ENCODE data around the gene MRPL38. TPM values are rescaled to one million over a fixed set of nuclear protein-coding genes. Genes with fewer than 3 reads are reported as not detected.
A peak's percentile ranks its signal among the peaks of the same experiment; 100 is the strongest.
"Not testable (repeated sequence)": the region's sequence is repeated elsewhere in the genome, so short reads cannot be mapped to it uniquely, and the experiment has no call there.

The MRPL38 gene
- total RNA-seq, 1 experiment from 2014 or later = 124 TPM

DNA sequence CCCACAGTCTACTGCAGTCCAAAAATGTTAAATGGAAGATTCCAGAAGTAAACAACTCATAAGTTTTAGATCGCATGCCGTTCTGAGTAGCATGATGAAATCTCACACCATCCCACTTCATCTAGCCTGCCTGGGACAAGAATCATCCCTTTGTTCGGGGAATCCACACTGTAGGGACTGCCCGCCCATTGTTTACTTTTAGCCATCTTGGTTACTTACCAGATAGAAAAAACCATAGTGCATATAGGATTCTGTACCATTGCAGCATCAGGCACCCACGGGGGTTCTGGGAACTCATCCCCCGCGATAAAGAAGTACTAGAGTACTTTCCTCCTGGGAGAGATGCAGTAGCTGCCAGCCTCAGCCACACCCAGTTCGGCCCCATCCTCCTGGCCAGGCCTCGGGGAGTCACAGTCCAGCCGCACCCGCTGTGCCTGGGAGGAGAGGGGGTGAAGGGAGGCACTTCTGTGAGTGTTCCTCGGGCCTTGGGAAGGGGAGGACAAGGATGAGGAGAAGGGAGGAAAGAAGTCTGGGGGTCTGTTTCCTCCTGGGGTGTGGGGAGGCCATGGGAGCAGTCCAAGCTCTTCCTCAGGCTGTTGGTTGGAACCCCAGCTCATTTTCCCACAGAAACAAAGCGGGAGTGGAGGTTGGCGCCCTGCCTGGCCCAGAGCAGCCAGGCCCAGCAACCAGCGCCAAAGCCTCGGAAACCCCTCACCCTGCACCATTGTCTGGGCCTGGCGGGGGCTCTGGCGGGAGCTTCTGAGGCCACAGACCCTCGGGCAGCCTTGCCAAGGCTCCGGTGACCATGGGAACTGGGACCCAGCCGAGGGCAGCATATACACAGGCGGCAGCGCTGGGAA, 35.2 kb downstream of the MRPL38 start:
- DNase-seq (ENCODE audit: low read depth) = no peak
- in situ Hi-C loops (cut with HindIII; ENCODE audit: low pct_unique_long_range_greater_than_20kb, low sequenced_read_pairs) = no loop called here

DNA sequence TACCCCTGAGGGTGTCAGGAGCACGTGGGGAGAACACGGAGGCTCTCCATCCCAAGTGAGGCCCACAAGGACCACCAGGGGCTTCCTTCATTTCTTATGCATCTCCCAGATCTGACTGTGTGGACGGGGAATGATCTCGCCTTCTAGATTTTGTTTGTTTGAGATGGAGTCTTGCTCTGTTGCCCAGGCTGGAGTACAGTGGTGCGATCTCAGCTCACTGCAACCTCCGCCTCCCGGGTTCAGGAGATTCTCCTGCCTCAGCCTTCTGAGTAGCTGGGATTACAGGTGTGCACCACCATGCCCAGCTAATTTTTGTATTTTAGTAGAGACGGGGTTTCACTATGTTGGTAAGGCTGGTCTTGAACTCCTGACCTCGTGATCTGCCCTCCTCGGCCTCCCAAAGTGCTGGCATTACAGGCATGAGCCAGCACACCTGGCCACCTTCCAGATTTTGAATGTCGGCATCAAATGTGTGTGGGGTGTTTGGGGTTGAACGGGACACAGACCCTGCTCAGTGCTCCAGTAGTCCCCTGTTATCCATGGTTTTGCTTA, 35.9 kb downstream of the MRPL38 start:
- DNase-seq (ENCODE audit: low read depth); in situ Hi-C loops (cut with HindIII; ENCODE audit: low pct_unique_long_range_greater_than_20kb, low sequenced_read_pairs): not testable (repeated sequence)

- in situ Hi-C loops (cut with HindIII; ENCODE audit: low pct_unique_long_range_greater_than_20kb, low sequenced_read_pairs); DNase-seq (ENCODE audit: low read depth): not testable (repeated sequence)
Measured at GRCh38 chr17:75865404-75866188, 39.1 kb downstream of the MRPL38 start.

- in situ Hi-C loops (cut with HindIII; ENCODE audit: low pct_unique_long_range_greater_than_20kb, low sequenced_read_pairs); DNase-seq (ENCODE audit: low read depth): not testable (repeated sequence)
Measured at GRCh38 chr17:75864887-75865286, 39.8 kb downstream of the MRPL38 start.

- no peak for DNase-seq (ENCODE audit: low read depth)
Measured at GRCh38 chr17:75864448-75864871, 40.2 kb downstream of the MRPL38 start.

DNA sequence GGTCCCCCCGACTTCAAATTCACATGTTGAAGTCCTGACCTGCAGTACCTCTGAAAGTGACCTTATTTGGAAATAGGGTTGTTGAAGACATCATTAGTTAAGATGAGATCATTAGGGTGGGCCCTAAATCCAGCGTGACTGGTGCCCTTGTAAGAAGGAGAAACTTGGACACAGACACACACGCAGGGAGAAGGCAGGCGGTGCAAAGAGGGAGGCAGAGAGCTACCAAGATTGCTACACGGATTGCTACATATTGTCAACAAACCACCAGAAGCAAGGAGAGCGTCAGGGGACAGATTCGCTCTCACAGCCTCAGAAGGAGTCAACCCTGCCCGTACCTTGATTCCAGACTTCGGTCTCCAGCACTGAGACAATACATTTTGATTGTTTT, 42.8 kb downstream of the MRPL38 start:
- in situ Hi-C loops (cut with HindIII; ENCODE audit: low pct_unique_long_range_greater_than_20kb, low sequenced_read_pairs) = no loop called here
- DNase-seq (ENCODE audit: low read depth) = no peak

More at GRCh38 chr17:75864448-75864871, 40.2 kb downstream of the MRPL38 start:
- in situ Hi-C loops (cut with HindIII; ENCODE audit: low pct_unique_long_range_greater_than_20kb, low sequenced_read_pairs) = no loop called here

- in situ Hi-C loops (cut with HindIII; ENCODE audit: low pct_unique_long_range_greater_than_20kb, low sequenced_read_pairs); DNase-seq (ENCODE audit: low read depth): not testable (repeated sequence)
Measured at GRCh38 chr17:75859358-75859757, 45.3 kb downstream of the MRPL38 start.

GRCh38 chr17:75856062-75856756, 48.5 kb downstream of the MRPL38 start:
- no peak for DNase-seq (ENCODE audit: low read depth)
- in situ Hi-C loops (cut with HindIII; ENCODE audit: low pct_unique_long_range_greater_than_20kb, low sequenced_read_pairs) = no loop called here

GRCh38 chr17:75855310-75856061, 49.2 kb downstream of the MRPL38 start, which contains the start of gene WBP2:
TSS of gene WBP2 (minus strand) at chr17:75855335. CDS start at chr17:75855297, 38 bp downstream.
- peak; percentile 100 for DNase-seq (ENCODE audit: low read depth)
- in situ Hi-C loops (cut with HindIII; ENCODE audit: low pct_unique_long_range_greater_than_20kb, low sequenced_read_pairs) = no loop called here

- DNase-seq (ENCODE audit: low read depth) = no peak
- in situ Hi-C loops (cut with HindIII; ENCODE audit: low pct_unique_long_range_greater_than_20kb, low sequenced_read_pairs) = no loop called here
Measured at GRCh38 chr17:75854881-75855309, 49.8 kb downstream of the MRPL38 start.

GRCh38 chr17:75854101-75854748, 50.5 kb downstream of the MRPL38 start:
- in situ Hi-C loops (cut with HindIII; ENCODE audit: low pct_unique_long_range_greater_than_20kb, low sequenced_read_pairs) = no loop called here
- DNase-seq (ENCODE audit: low read depth) = peak; percentile 63

GRCh38 chr17:75853433-75853832, 51.3 kb downstream of the MRPL38 start:
- DNase-seq (ENCODE audit: low read depth) = peak; percentile 42
- in situ Hi-C loops (cut with HindIII; ENCODE audit: low pct_unique_long_range_greater_than_20kb, low sequenced_read_pairs) = no loop called here

- DNase-seq (ENCODE audit: low read depth); in situ Hi-C loops (cut with HindIII; ENCODE audit: low pct_unique_long_range_greater_than_20kb, low sequenced_read_pairs): not testable (repeated sequence)
Measured at GRCh38 chr17:75851693-75851991, 53.0 kb downstream of the MRPL38 start.

- DNase-seq (ENCODE audit: low read depth) = no peak
- in situ Hi-C loops (cut with HindIII; ENCODE audit: low pct_unique_long_range_greater_than_20kb, low sequenced_read_pairs) = no loop called here
Measured at GRCh38 chr17:75850928-75851692, 53.6 kb downstream of the MRPL38 start.

GRCh38 chr17:75849724-75850123, 55.0 kb downstream of the MRPL38 start:
- no peak for DNase-seq (ENCODE audit: low read depth)
- in situ Hi-C loops (cut with HindIII; ENCODE audit: low pct_unique_long_range_greater_than_20kb, low sequenced_read_pairs) = no loop called here

DNA sequence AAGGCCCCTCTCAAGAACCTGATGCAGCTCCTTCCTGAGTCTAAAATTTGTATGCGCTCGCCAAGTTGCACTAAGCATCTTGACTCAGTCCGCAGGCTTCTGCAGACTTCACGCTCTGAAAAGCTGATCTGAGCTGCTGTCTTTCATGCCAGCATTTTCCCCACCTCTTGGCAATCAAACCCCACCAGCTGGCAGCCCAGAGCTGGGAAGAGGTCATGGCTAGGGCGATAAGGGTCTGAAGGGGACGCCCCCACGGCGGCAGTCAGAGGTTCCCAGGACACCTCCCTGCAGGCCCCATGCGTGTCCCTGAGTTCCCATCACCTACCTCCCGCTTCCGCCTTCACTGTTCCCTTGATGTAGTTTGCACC, 55.4 kb downstream of the MRPL38 start:
- in situ Hi-C loops (cut with HindIII; ENCODE audit: low pct_unique_long_range_greater_than_20kb, low sequenced_read_pairs) = no loop called here
- no peak for DNase-seq (ENCODE audit: low read depth)
